Measurements from ENCODE around the gene CHD3. TPM values are rescaled to one million over a fixed set of nuclear protein-coding genes. Genes with fewer than 3 reads are reported as not detected.

CHD3 gene
- total RNA-seq, 1 experiment from 2014 or later: 54.3 TPM

DNA sequence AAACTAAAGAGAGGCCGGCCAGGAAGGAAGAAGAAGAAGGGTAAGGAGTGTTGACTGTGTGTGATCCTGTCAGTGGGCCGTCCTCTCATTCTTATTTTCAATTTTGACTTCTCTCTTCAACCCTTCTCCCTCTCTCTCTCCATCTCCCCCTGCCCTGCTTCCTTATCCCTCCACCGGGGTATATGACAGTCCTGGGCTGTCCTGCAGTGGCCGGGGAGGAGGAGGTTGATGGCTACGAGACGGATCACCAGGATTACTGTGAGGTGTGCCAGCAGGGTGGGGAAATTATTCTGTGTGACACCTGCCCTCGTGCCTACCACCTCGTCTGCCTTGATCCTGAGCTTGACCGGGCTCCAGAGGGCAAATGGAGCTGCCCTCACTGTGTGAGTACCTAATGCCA, 5.6 kb downstream of the CHD3 start:
- no peak for DNase-seq (ENCODE audit: low spot score)

DNA sequence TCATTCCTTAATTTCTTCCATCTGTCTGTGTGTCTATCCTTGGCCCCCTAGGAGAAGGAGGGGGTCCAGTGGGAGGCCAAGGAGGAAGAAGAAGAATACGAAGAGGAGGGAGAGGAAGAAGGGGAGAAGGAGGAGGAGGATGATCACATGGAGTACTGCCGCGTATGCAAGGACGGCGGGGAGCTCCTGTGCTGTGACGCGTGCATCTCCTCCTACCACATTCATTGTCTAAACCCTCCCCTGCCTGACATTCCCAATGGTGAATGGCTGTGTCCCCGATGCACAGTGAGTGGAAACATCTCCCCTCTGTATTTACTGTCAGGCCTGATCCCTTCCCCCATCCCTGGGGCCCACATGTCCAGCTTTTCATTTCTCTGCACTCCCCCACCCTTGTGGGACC, 6.3 kb downstream of the CHD3 start:
- DNase-seq (ENCODE audit: low spot score): no peak

DNA sequence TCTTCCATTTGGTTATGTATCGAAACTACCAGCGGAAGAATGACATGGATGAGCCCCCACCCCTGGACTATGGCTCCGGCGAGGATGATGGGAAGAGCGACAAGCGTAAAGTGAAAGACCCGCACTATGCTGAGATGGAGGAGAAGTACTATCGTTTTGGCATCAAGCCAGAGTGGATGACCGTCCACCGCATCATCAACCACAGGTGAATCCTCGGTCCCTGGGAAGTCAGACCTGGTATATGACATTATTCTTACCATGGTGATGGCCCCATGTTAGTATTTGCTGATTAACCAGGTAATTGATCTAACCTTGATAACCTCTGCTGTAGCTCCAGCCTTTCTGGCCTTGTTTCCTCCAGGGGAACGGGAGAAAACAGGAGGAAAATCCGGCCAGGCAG, 8.5 kb downstream of the CHD3 start:
- no peak for DNase-seq (ENCODE audit: low spot score)

DNA sequence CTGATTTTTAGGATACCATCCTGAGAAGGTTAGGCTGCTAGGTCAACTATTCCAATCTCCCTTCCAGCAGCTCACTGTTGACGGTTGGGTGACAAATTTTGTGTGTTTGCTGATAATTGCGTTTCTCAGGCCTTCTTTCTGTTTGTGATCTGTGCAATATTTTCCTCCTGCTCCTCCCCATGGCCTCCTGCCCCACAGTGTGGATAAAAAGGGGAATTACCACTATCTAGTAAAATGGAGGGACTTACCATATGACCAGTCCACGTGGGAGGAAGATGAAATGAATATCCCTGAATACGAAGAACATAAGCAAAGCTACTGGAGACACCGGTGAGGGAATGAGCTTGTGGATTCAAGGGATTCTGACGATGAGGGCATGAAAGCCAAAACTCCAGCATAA, 9.2 kb downstream of the CHD3 start:
- DNase-seq (ENCODE audit: low spot score): peak; percentile 37

DNA sequence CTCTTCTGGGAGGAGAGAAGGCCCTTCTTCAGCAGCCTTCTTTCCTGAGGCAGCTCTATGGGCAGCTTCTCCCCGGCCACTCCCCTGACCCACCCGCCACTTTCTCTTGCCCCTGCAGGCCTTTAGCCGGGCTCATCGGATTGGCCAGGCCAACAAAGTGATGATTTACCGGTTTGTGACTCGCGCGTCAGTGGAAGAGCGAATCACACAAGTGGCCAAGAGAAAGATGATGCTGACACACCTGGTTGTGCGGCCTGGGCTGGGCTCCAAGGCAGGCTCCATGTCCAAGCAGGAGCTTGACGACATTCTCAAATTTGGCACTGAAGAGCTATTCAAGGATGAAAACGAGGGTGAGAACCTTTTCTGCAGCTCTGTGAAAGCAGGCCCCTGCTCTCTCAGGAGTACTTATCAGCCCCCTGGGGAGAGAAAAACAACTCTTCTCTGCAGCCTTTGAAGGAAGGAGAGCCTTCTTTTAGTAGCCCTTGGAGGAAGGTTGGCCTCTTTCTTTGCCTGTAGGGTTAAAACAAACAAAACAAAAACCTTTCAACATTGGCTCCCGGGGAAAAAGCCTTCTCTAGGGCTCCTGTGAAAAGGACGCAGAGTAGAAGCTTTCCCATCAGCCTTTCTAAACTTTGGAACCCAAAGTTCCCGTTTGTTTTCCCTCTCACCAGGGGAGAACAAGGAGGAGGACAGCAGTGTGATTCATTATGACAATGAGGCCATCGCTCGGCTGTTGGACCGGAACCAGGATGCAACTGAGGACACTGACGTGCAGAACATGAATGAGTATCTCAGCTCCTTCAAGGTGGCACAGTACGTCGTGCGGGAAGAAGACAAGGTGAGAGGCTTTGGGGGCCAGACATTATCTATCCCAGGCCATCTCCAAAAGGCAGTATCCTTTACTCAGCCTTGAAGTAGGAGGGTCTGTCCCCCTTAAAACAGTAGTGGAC, 14.8 kb downstream of the CHD3 start:
- DNase-seq (ENCODE audit: low spot score): no peak

DNA sequence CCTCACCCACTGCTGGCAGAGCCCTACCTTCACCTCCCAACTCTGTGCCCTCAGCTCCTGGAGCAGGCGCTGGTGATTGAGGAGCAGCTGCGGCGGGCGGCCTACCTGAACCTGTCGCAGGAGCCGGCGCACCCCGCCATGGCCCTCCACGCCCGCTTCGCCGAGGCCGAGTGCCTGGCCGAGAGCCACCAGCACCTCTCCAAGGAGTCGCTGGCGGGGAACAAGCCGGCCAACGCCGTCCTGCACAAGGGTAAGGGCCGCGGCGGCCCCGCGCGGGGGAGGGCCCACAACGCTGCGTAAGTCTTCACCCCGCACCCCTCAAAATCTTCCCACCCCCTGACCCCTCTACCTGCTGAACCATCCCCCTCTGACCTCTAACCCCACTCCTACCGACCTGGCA, 20.5 kb downstream of the CHD3 start:
- no peak for DNase-seq (ENCODE audit: low spot score)

DNA sequence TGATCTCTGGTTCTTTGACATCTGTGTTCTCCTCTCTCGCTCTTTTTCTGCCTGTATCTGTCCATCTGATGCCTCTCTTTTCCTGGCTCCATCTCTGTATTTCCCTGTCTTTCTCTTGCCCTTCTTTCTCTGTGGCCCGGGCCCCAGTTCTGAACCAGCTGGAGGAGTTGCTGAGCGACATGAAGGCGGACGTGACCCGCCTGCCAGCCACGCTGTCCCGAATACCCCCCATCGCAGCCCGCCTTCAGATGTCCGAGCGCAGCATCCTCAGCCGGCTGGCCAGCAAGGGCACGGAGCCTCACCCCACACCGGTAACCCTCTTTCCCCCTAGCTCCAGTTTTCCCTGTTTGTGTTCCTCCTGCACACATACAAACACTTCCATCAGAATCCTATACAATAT, 21.7 kb downstream of the CHD3 start:
- no peak for DNase-seq (ENCODE audit: low spot score)

DNA sequence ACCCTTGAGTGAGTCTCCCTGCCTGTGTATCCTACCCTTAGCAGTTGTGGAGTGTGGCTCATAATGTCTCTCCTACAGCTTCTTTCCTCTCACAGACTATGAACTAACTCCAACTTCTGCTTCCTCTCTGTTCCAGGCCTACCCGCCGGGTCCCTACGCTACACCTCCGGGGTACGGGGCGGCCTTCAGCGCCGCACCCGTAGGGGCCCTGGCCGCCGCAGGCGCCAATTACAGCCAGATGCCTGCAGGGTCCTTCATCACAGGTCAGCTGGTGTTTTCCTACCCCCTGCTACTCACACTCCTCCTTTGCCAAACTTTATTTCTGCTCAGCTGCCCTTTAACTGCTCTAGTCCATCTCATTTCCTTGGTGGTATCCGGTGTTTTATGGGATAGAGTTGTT, 22.1 kb downstream of the CHD3 start:
- no peak for DNase-seq (ENCODE audit: low spot score)

DNA sequence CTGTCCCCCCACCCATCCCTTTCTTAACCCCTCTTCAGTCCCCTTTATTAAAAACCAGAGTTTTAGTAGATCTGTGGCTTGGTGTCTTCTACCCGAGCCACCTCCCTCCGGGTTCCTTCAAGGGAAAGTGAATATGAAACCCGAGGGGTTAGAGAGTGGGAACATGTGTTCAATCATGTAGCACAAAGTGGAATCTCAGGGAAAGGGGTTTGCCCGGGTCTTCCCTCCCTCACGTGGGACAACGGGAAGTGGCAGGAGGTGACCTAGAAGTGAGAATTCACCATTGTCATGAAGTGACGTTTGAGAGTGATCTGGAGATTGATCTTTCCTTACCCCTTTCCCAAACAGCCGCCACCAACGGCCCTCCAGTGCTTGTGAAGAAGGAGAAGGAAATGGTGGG, 22.5 kb downstream of the CHD3 start:
- DNase-seq (ENCODE audit: low spot score): no peak

DNA sequence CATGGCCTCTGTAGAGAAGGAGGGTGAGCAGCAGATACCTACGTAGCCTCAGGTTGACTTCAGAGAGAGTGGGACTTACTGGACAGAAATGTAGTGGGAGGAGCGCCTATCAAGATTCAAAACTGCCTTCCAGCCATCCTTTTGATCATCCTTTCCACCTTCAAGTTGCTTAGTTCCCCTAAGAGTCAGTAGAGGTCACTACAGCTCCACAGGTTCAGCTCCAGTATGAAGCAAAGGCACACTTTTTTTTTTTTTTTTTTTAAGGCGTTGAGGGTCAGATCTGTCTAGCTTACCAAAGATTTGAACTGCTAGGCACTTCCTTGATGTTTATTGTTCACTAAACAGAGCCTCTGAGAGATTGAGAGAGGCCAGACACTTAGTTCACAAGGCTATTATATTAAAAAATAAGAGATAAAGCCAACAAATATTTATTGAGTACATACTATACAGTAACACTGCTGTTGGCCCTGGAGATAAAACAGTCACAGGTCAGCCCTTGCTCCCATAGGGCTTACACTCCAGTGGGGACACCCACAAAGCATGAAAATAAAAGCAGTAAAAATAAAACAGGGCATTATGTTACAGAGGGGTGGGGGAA, 24.4 kb downstream of the CHD3 start:
- DNase-seq (ENCODE audit: low spot score): peak; percentile 70

DNA sequence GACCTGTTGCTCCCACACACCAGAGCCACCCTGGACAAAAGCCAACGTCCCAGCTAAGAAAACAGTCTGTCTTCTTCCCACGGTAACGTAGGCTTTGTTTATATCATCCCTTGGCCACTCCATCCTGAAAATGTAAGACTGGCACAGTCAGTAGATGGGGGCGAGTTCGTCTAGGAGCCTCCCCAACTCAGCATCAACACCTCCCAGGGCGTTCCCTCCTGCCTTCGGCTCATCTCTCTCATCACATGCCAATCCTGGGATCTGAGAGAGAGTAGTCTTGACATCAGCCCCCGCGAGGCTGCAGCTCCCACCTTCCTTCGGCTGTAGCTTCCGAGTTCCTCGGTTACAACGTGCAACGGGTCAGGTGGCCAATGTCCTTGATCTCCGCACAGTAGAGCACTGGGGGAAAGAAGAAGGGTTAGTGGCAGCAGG, 26.6 kb downstream of the CHD3 start:
- DNase-seq (ENCODE audit: low spot score): no peak

DNA sequence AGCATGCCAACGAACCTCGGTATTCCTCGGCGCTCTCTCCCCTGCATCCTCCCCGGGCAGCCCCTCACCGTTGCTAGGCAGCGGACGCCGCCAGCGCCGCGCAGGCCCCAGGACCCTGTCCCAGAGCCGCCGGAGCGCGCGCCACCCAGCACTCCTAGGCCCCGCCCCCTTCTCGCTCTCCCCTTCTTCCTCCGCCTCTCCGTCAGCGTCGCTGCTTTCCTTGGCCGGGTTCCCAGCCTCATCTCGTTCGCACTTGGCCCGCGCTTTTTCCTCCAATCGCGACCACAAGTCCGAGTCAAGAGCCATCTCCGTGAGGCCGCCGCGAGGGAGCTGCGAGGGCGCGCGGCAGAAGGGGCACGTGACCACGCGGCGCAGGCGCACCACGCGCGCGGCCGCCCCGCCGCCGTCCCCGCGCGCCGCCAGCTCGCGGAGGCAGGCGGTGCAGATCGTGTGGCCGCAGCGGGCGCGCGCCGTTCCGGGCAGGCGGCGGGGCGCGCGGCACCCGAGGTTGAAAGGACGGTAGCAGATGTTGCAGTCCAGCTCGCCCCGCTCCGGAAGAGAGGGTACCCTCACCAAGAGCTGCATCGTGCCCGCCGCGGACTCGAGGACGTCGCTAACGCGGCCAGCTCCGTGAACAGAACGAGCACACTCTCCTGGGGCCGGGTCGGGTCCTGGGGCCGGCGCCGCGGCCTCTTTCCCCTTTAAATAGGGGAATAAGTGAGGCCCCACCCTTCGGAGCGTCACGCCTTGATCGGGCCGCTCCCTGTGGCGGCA, 27.2 kb downstream of the CHD3 start, which contains the start of gene RNF227:
RNF227 (minus strand) TSS at position 679 of the 774 bp plus-strand sequence; CDS start at position 585, 94 bp downstream.
- DNase-seq (ENCODE audit: low spot score): peak; percentile 83

DNA sequence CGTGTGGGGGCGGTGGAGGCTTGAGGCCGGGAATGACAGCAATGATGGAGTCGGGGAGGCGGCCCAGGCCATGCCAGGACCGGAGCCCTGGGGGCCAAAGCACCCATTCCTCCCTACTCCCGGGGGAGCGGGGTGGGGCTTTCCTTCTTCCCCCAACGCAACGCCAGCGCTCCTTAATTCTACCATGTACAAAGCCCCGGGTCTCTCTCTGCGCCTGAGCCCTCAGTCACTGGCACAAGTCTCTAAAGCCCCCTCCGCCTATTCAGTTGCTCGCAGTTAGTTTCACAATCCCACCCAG, 27.7 kb downstream of the CHD3 start:
- DNase-seq (ENCODE audit: low spot score): no peak

DNA sequence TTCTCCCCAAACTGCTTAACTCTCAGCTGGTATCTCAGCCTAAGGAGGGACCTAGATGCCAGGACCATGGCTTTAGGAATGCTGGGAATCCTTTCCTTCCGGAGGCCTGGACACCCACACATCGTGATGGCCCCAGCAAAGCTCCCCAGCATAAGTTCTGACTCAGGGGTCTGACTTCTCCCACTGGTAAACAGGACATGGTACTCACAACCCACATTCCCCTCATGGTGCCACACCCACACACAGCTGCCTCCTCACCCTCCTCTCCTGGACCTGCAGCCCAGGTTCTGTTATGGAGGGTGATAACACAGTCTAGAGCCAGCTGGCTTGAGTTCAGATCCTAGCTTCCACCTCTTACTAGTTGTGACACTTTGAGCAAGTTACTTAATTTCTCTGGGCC, 28.2 kb downstream of the CHD3 start:
- no peak for DNase-seq (ENCODE audit: low spot score)

DNA sequence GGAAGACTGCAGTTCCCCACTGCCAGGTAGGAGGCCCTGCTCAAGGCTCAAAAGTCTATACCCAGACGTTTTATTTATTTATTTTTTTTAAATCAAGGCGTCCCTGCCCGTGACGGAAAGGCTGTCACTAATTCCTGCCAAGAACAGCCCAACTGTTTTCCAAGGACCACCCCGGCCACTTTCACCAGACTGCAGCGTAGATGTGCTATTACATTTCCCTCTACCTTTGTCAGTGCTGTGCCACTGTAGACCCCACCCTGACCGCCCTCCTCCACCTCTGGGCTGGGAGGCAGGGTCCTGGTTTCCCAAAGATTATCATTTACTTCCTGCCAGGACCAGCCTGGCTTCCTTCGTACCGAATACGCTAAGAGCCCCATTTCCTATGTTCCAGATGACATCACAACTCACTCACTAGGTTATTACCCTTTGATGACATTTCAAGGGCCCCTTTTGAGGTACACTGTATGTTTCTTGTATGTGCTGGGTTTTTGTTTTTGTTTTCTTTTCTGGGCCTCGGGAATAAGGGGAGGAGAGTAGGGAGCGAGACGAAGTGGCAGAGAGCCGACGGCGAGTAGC, 33.8 kb downstream of the CHD3 start:
- DNase-seq (ENCODE audit: low spot score): no peak

DNA sequence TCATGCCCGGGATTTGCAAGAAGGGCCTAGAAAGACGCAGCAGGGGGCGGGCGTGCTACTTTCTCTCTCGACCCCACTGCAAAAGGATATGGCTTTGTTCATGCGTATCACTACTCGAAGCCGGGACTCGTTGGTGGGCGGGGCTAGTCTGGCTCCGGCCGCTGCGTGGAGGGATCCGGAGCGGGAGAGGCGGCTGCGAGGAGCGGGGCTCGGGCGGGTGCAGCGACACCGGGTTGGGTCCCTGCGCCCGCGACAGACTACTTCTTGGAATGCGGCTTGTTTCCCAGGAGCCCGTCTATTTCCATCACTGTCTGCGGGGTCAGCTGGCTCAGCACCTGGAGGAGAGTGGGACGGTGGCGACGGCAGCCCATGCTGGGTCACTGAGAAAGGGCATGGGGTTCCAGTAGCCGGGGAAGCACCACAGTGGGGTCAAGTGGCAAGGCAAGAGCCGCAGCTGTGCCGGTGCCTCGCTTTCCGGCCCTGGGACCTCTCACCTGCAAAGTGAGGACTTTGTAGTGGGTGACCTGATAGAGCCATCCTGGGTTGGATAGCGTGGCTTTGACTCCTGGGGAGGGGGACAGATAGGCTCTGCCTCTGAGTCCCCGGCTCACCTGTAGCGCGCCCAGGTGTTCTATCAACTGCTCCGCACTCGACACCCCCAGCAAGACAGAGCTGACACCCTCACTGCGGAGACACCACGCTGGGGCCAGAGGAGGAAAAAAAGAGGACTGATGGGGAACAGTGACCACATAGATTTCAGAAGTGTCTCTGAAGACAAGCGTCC, 34.4 kb downstream of the CHD3 start:
- peak; percentile 48 for DNase-seq (ENCODE audit: low spot score)

DNA sequence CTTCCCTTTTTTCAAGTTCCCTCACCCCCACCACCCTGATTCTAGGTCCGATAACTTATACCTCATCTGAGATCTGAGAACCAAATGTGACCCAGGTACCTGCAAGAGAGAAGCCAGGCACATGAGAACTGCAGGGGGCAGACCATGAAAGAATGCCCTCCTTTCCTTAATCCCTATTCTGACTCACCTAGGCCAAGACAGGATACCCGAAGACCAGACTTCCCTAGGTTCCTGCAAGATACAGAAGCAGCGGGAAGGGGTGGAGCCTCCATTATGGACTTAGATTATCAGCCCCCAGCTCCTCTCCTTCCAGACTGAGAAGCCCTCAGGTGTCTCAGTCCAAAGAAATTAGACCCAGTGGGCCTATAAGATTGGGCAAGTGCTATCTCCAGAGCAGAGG, 39.0 kb downstream of the CHD3 start:
- no peak for DNase-seq (ENCODE audit: low spot score)

DNA sequence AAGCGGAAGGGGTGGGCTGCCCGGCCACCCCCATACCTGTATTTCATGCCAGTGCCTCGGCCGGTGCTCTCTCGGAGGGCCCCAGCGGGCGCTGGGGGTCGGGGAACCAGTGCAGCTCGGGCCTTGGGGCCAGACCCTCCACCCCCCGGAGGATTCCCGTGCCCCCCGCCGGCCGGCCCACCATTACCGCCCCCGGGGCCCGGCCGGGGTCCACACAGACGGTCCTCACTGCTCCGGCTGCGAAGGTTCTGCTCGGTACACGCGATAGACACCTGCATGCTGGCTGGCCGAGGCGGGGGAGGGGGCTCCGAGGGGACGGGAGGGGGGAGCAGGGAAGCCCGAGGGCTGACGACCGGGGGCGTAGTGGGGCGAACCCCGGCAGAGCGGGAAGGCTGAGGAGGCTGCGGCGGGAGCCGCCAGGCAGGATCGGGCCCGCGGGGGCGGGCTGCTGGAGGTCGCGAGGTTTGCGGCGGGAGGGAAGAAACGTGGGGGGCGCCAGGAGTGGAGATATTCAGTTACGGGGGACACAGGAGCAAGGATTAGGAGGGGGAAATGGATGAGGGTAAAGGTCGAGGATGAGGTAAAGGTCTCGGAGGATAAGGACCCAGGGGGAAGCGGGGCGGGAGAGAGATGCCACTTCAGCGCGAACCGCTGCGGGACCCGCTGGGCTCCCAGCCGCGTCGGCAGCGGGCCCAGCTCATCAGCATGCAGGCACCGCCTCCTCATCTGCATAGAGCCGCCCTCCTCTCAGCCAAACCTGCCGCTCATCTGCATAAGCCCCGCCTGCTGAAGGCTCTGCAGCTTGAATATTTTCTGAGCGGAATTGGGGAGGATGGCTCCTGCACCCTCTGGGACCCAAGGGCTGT, 40.8 kb downstream of the CHD3 start, which contains the start of gene KCNAB3:
KCNAB3 (minus strand) TSS at position 699 of the 866 bp plus-strand sequence; CDS start at position 278, 421 bp downstream.
- DNase-seq (ENCODE audit: low spot score): no peak

DNA sequence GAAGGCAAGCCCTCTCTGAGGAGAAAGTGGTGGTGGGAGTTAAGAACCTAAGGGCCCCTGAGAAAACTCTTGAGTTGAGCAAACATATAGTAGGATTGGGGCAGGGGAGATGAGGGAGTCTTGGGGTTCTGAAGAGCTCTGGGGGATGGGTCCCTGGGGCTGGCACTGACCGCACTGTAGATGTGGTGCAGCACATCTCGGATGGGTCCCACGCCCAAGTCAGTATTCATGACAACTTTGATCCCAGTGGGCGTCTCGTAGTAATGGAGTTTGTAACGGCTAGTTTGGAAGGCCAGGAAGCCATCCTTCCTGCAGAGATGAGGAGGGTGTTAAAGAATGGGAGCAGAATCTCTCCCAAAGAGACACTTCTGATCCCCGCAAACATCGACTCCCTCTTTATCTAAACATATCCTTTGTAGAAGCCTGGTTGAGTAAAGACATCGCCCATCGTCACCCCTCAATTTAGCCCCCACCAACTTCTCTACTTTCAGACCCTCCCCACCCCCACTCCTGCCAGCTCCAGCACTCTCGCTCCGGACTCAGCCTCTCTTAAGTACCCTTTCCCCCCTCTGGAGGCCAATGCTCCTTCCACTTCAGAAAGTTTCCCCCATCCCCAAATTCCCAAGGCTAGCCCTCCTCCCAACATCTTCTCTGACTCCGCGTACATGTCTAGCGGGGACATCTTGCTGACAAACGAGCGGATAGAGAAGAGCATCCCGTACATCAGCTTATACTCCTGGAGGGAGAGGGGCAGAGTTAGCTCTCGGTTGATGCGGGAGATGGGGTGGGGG, 42.4 kb downstream of the CHD3 start:
- no peak for DNase-seq (ENCODE audit: low spot score)

All from HT-29 (cell line).